KG1 (cell line): ENCODE measurements around the gene PRMT9.

Experiments
- DNase-seq: peaks from one replicate; lab custom pipeline; 2025; lab: John Stamatoyannopoulos, UW

PRMT9 gene

DNA sequence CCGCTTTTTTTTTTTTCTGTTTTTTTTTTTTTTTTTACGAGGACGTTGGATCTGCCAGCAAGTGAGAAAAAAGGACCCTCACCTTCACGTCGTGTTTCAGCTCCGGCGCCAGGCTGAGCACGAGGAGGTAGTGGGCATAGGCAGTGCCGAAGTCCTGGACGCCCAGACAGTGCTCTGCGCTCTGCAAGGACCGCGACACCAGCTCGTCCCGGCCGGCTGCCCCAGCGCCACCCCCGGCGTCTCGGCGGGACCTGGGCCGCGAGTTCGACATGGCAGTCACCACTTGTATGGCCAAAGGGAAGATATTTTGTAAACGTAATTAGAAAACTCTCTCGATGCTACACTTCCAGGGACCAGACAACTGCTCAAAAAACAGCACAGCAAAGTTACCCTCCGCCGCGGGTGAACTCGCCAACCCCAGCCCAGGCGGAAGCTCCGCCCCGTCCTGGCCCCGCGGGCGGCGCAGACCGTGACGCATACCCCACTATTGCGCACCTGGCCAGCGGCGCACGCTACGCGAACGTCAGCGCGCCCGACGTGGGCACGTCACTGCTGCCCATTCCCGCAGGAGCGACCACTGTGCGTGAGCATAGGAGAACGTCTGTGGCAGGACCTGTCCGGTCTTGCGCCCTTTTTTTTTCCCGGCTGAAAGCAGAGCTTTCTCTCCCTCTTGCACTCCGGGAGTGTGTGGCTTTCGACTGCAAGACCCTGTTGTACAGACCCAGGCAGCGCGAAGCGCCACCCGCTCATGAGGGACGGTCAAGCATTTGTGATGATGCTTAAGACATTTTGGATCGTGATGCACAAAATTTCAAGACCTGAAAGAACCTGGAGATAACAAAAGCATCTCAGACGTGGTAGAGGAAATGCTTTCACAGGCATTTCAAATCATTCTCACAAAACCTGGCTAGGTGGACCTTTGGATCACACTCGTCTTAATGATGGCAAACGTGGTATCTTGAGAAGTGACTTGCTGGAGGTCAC is at the start of gene PRMT9:
TSS of gene PRMT9 (minus strand) at position 447 of the 984 bp plus-strand sequence. CDS start at position 271, 176 bp downstream.
- DNase-seq, result peak; percentile 36

DNA sequence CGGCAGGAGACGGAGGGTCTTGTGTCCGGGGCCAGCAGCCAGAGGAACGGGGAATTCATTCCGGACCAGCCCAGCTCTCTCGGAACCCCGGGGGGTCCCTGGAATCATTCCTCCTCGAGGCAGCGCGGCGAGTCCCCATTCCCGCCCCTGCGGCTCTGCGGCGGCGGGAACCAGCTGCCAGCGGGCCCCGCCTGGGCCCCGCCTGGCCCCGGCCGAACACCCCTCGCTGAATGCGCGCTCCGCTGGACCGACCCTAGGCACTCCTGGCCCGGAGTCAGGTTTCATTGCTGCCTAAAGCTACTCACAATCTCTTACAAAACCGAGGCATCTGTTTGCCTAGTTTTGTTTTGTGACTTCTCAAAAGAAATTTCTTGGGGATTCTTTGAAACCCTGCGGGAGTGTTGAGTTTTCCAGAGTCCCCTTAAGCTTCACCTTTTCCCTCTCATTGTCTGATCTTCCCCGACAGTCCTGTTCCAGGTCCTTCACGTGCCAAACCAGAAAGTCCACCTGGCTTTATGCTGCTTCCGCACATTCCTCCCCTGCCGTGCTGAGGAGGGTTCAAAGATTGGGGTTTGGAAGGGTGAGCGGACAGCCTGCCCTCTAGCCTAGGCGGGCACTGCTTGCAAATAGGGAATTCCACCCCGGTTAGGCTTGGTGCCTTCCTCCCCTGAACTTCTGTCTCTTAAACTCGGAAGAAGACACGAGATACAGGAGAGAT is 48.7 kb upstream of the PRMT9 start:
- DNase-seq, result no peak

GRCh38 chr4:147731580-147732517 is 47.9 kb upstream of the PRMT9 start, which contains the start of gene ARHGAP10:
ARHGAP10 (plus strand) TSS chr4:147732088; CDS start chr4:147732302, 214 bp downstream.
- DNase-seq, result no peak

- no peak for DNase-seq
Measured at GRCh38 chr4:147730333-147730732, 46.4 kb upstream of the PRMT9 start.

- no peak for DNase-seq
Measured at GRCh38 chr4:147727476-147728028, 43.6 kb upstream of the PRMT9 start.

GRCh38 chr4:147725673-147726072 is 41.7 kb upstream of the PRMT9 start:
- DNase-seq, result no peak

DNA sequence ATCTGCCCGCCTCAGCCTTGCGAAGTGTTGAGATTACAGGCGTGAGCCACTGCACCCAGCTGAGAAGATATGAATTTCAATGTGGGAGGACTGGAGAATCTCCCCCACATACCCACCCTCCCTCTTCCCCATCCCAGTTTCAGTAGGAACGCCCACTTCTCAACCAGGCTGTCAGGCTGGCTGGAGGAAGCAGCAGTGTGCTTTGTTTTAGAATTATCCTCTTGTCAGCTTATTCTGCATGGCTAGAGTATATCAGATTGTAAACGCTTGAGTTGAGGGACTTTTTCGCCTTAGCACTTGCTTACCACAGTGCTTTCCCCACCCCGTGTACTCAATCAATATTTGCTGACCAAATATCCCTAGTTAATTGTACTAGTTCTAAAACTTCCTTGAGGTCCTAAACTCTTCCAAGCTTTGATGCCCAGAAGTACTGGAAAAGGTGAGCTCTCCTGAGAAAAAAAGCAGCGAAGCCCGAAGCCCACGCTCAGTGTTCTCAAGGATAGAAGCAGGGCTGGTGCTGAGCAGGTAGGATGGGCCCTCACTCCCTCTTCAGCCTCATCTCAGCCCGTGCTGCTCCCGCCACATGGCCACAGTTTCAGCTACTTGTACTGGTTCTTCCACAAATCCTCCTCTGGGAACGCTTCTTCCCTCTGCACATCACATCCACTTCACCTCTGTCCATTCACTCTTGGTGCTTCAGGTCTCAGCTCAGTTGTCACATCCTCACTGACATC is 40.7 kb upstream of the PRMT9 start:
- DNase-seq, result no peak

DNA sequence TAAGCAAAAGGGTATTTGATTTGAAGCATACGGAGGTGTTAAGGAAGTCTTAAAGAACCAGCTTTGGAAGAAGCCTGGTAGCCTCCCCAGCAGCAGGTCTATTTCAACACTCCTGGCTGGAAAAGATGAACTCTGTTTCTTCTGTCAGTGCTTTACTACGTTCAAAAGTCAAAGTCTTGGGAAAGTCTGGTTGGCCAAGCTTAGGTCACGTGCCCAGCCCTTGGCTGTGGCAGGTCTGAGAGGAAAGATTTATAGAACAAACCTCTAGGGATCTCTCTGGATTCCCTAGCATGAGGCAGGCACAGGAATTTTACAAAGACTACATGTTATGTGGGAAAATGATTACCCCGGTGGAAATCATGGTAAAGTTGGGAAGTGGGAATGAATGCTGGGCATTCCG is 39.4 kb upstream of the PRMT9 start:
- no peak for DNase-seq

GRCh38 chr4:147717878-147718277 is 33.9 kb upstream of the PRMT9 start:
- DNase-seq, result no peak

DNA sequence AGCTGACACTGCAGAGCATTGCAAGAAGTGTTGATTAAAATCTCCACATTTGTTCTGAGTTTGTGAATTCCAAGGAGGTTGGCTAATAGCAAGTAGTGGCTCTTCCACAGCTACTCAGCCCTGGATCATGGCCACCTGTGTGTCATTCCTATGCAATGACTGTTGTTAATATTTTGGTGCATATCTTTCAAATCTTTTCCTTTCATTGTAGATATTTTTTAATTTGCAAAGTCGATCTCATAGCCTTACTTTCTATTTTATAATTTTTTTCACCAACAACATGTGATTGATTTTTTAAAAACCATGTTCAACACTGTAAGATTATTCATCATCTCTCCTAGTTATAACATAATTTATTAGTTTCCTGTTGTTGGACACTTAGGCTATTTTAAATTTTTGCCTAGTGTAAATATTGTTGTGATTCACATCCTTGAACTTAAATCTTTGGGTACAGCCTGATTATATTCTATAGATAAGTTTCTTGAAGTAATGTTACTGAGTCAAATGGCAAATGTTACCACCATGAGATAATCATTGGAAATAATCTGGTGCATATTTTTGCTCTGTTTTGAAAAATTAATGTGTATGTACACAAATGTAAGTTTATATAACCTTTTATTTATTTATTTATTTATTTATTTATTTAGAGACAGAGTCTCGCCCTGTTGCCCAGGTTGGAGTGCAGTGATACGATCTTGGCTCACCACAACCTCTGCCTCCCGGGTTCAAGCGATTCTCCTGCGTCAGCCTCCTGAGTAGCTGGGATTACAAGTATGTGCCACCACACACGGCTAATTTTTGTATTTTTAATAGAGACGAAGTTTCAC is 30.8 kb upstream of the PRMT9 start:
- DNase-seq, result no peak

DNA sequence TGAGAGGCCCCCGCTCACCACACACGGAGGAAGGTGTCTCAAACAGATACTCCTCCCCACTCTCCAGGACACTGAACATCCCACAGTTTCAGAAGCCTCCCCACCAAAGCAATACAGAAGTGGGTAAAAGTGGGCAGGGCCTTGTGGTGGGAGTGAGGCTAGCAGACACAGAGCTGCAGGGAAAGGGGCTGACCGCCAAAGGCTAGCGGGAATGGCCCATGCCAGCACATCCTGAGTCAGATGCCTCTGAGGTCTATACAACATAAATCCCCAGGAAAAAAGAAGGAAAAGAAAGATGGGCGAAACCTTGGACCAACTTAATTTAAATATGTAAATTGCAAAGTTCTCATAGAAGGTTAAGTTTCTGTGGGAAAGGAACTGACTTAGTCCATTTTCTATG is 26.0 kb upstream of the PRMT9 start:
- no peak for DNase-seq

DNA sequence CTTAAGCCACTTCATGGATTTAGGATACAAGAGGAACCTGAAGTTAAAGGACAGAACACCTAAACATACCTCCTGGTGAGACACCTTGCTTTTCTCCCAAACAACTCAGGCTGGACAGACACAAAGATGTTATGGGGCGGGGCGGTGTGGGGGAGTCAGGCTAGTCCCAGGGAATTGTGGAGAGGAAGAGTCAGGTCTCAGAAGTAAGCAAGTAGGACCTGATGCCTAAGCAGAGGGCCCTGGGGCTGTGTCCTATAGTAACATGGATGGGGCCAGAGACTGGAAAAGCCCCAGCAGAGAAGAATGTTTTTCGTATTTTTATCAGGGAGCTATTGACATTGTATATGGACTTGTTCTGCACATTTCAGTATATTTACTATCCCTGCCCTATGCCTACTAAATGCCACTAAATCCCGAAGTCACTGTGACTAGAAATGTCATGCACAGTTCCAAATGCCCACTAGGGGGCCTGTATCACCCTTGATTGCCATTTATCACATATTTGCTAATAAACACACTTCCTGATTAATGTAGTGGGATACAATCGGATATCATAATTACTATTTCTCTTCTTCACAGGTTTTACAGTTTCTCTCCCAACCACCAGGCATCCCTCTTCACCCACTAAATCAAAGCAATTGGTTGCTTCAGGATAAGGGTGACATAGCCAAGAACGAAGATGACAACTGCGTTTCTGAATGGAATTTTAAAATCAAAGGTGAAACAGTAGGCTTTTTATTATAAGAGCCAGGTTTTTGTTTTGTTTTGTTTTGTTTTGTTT is 24.1 kb upstream of the PRMT9 start:
- no peak for DNase-seq

- DNase-seq, result no peak
Measured at GRCh38 chr4:147704846-147705245, 20.9 kb upstream of the PRMT9 start.

DNA sequence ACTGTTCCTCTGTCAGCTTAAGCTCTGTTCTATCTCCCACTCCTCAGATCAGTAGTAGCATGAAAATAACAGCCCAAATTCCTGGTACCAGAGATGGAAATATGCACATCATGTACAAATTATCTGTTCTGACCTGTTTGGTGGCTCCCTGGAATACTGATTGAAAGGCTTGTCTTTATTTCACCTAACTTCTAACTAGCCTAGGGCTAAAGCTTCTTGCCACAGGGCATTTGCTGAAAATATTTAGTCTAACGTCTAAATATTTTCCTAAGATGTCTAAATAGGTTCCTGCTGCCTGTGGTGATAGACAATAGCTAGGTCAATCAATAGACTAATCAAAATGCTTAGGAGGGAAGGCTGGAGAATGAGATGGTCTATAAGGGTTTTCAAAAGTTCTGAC is 12.9 kb upstream of the PRMT9 start:
- no peak for DNase-seq

DNA sequence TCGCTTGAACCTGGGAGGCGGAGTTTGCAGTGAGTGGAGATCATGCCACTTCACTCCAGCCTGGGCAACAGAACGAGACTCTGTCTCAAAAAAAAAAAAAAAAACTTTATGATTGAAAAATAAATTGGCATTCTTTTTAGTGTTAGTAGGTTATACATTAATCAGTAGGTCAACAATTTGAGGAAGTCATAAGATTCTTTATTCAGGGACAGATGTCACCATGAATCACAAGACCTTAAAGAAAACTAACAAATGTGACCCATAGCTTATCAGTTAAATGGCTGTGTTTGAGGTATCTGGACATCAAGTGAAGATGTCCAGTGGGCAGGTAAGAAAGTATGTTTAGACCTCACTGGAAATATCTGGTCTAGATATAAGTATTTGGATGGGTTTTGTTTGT is 9.3 kb upstream of the PRMT9 start:
- no peak for DNase-seq

DNA sequence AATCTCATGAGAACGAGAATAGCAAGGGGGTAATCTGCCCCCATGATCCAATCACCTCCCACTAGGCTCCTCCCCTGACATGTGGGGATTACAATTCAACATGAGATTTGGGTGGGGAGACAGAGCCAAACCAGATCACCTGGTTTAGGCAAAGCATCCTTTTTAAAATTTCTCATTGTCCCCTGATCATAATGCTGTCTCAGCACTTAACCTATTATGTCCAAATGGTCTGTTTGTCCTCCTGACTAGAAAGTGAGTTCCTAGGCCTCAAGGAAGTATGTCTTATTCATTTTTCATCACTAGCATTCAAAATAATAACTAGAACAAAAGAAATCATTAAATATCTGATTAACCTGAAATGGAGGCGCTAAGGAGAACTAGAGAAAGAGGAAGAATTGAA is 7.9 kb upstream of the PRMT9 start:
- DNase-seq, result no peak

- no peak for DNase-seq
Measured at GRCh38 chr4:147689067-147689466, 5.1 kb upstream of the PRMT9 start.

DNA sequence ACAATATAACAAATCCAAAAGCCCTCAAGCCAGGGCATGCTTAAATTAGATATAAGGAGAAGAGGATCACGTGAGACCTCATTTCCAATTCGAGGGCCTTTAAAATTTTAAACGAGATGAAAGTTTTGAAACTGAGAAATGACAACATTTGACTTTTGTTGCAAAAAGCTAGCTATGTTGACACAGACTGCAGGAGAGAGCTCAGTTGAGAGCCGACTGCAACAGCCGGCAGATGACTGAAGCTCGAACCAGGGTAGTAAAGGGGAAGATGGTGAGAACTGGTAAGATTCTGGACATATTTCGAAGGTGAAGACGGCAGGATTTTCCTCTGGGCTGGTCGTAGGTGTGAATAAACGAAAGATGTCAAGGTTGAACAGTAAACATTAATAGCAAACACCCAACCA is 773 bp downstream of the PRMT9 start:
- no peak for DNase-seq

DNA sequence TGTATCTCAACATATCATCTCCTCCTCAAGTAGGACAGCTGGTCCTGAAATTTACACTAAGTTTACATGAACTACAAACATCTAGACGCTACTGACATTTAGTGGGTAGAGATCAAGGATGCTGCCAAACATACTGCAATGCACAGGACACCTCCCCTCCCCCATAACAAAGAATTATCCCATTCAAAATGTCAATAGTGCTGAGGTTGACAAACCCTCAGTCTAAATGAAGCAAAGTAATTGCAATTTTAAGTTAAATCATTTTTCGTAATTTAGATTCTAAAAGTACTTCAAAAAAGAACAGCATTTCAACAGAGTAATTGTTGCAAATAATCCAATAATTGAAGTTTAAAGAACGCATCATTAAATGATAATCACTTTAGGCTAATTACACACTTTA is 1.2 kb downstream of the PRMT9 start:
- no peak for DNase-seq
